ENCODE results near the gene CKAP2L.

The CKAP2L gene, protein sequence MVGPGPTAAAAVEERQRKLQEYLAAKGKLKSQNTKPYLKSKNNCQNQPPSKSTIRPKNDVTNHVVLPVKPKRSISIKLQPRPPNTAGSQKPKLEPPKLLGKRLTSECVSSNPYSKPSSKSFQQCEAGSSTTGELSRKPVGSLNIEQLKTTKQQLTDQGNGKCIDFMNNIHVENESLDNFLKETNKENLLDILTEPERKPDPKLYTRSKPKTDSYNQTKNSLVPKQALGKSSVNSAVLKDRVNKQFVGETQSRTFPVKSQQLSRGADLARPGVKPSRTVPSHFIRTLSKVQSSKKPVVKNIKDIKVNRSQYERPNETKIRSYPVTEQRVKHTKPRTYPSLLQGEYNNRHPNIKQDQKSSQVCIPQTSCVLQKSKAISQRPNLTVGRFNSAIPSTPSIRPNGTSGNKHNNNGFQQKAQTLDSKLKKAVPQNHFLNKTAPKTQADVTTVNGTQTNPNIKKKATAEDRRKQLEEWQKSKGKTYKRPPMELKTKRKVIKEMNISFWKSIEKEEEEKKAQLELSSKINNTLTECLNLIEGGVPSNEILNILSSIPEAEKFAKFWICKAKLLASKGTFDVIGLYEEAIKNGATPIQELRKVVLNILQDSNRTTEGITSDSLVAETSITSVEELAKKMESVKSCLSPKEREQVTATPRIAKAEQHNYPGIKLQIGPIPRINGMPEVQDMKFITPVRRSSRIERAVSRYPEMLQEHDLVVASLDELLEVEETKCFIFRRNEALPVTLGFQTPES

DNA sequence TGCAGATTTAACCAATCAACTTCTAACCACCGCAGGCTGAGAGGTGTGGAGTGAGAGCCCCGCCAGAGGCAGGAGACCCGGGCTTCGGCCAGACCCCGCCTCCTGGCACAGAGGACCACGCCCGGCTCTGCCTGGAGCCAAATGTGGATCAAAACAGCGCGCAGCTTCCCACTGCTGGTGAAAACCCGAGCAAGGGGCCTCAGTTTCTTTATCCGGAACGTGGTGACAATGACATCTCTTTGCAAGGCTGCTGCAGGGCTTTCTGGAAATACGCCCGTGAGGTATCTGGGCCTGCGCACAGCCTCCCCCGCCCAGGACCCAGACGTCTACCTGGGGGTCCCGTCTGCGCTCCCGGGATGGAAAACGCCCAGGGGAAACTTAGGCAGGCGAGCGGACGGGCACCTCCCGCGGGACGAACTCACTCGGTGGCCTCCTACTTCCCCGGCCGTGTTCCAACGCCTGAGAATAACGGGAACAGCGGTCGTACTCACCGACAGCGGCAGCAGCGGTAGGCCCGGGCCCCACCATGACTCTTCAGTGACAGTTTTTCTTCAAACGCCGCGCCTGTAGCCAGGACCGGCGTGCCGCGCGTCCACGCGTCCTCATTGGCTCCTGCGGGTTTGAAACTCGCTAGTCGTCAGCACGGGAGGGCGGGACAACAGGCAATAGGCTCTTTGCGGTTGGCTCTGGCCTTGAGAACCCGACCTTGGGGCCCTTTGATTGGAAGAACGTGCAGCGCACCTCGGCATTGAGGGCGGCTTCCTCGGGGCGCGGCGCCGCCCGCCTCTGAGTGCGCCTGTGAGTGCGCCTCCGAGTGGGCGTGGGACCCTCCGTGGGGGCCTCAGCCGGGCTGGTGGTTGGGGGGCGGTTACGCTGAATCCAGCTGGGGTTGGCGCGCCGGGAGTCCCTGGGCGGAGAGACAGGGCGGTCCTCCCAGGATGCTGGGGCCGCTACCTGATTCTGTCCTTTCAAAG lies at the start of gene CKAP2L:
Gene CKAP2L, minus strand, starts transcription at position 539 of the 974 bp plus-strand sequence. Its CDS starts 11 bp downstream, at position 528.
- DNase-seq (ENCODE audit: low read depth) = peak; percentile 93

DNA sequence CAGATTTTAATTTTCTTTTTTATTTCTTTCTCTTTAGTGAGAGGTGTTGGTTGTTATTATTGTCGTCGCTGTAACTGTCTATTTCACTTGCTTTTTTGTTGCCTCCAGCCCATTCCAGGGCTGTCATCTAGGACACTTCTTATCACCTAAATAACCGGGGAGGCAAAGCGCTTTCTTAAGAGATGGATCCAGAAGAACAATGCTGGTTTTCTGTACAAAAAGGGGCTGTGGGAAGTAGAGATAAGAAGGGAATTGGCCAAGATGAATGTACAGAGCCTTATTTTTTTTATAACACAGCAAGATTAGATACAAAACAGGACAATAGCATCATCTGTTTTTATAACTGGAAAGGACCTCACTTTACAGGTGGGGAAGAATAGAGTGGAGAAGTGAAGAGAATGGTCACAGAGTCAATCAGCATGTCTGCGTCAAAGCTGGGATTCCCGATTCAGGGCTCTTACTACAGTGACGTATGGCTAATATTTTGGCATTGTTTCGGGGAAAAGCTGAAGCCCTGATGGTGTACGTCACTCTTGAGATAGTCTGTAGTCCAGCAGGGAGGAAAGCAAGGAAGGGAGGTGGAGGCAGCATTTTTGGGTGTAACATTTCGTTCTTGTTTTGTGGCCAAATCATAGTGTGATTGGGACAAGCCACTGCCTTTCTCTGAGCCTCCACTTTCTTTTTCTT lies 49.0 kb upstream of the CKAP2L start:
- DNase-seq (ENCODE audit: low read depth) = no peak

DNA sequence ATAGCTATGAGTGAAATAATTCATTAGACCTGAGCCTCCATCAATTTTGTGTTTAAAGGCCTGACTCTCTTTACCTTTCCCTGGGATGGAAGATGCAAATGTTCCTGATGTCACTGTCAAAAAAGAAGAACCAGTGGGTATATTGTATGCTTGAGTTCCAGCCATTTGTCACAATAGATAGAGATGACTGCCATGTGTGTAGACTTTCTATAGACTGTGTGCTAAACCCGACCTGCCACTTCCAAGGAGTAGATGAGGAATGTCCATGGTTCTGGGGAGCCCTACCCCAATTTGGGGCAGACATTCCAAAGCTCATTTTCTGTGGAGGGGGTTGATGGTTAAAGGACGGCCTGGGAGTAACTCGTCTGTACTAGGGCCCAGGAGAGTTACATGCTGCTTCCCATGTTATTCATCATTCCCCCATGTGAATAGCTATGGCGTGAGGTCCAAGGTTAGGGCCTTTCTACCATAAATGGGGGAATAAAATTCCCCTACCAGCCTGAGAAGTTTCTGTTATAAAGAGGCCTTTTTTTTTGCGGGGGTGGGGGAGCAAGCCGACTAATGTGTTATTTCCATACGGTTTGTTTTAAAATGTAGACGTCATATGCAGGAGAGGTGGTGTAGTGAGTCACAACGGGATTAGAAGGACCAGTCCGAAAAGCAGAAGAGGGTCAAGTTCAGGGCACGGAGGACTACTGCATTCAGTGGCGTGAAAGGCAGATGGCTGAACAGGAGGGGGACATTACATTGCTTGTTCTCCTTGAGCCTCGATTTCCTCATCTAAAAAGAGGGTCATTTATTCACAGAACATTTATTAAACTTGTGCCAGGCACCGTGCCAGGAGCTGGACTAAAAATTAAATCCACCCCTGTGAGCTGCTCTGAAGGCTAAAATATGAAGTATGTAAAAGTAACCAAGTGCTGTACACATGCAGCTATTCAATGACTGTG lies 48.2 kb upstream of the CKAP2L start:
- DNase-seq (ENCODE audit: low read depth) = no peak

DNA sequence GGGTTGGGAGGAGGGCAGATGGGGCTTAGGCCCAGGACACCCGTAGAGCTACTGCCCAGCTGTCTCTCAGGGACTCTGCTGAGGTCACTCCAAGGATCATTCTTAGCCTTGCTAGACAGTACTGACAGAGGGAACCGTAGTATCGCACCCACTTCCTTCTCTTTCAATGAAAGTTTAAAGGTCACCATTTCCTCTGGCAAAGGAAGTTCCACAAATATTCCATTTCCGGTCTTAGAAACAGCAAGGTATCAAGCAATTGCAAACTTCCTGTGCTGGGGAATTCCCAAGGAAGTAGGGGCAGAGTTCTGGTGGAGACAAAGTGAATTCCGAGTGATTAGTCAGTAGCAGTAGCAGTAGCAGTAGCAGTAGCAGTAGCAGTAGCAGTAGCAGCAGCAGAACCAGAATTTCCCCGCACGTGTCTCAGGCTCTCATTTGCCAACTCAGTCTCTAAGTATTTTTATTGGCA lies 47.5 kb upstream of the CKAP2L start:
- peak; percentile 44 for DNase-seq (ENCODE audit: low read depth)

DNA sequence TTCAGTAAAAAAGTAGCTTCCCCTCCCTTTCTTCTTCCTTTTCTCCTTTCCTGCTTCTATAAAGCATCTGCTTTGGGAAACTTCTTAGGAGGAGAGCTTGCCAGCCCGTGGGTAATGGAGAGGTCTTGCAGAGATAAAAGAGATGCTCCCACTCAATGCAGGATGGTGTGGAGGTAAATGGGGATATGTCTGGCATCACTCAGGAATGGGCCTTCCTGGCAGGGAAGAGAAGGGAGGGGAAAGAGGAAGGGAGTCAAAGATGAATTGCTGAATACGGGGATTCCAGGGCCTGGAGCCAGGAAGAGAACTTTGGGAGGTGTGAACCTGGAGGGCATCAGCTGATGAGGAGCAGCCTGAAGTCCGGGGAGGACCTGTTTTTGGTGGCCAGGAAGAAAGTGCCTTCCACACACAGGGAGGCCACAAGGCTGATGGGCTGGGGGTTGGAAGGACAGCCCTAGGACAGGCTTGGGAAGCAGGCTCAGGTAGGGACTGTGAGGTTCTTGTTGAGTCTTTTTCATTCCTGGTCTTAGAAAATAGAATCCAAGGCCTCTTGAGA lies 46.9 kb upstream of the CKAP2L start:
- DNase-seq (ENCODE audit: low read depth) = no peak

DNA sequence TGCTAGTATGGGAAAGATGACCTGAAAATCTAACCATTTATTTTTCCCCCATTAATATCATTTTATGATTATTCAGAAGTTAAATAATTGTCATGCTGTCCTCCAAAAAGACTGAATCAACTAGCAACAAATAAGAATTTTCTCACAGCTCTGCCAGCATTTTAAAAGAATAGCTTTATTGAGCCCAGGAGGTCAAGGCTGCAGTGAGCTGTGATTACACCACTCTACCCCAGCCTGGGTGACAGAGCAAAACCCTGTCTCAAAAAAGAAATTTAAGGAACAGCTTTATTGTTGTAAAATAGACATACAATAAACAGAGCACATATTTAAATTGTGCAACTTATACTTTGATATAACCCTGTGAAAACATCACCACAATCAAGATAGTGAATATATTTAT lies 44.7 kb upstream of the CKAP2L start:
- no peak for DNase-seq (ENCODE audit: low read depth)

DNA sequence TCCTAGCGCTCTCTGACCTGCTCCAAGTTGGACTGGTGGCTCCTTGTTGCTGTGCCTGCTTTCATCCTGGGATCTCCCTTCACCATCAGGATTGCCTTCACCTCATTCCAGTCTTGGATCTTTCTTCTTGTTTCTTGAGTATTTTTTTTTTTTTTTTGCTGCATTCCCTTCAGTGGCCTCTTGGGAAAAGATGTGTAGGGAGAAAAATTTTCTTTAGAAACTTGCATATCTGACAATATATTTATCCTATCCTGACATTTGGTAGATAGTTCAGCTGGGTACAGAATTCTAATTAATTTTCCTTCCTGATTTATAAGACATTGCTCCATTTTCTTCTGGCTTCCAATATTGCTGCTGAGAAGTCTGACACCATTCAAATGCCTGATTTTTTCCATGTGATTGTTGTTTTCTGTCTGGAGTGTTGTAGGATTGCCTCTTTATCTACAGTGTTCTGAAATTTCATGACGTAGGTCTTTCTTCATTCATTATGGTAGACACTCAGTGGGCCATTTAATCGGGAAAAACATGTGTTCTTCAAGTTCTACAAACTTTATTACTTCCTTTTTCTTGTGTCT lies 42.9 kb upstream of the CKAP2L start:
- DNase-seq (ENCODE audit: low read depth) = no peak

DNA sequence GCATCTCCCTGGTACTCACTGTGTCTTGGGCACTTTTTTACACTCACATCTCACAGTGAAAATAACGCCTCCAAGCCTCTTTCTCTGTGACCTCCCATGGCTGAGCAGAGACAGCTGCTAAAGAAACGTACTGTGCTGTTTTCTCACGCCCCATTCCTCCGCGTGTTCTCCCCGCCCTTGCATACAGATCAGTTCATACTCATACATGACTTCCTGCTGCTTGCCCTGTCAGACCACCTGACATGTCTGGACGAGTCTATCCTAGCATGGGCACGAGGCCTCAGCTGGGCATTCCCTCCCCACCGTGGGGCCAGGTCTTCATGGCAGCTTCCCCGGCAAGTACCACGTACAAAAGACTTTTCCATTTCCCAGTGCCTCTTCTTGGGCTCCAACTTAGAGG lies 41.1 kb upstream of the CKAP2L start:
- DNase-seq (ENCODE audit: low read depth) = no peak

DNA sequence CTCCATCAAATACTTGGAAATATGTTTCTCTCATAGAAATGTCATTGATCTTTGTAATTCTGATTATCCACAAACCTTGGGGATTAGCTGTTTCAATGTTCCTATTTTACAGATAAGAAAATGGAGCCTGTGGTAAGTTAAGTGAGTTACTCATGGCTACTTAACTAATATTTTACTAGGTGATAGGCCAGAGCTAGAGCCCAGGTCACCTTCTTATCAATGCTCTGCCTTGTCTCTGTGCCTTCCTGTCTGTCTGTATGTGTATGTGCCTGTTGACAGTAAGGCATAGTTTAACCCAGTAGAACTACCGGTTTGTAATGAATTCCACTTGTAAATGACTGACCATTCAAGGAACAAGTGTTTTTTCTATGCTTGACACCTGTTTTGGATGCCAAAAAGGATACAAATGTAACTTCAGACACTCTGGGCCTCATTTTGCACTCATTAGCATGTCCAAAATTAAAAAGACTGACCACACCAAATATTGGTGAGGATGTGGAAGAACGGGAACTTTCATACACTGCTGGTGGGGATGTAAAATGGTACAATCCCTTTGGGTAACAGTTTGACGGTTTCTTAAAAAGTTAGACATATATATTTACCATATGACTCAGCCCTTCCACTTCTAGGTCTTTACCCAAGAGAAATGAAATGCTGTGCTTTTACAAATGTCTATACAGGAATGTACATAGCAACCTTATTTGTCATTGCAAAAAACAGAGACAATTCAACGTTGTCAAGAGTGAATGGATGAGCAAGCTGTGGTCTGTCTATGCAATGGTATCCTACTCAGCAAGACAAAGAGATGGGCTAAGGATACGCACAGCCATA lies 39.5 kb upstream of the CKAP2L start:
- DNase-seq (ENCODE audit: low read depth) = no peak

DNA sequence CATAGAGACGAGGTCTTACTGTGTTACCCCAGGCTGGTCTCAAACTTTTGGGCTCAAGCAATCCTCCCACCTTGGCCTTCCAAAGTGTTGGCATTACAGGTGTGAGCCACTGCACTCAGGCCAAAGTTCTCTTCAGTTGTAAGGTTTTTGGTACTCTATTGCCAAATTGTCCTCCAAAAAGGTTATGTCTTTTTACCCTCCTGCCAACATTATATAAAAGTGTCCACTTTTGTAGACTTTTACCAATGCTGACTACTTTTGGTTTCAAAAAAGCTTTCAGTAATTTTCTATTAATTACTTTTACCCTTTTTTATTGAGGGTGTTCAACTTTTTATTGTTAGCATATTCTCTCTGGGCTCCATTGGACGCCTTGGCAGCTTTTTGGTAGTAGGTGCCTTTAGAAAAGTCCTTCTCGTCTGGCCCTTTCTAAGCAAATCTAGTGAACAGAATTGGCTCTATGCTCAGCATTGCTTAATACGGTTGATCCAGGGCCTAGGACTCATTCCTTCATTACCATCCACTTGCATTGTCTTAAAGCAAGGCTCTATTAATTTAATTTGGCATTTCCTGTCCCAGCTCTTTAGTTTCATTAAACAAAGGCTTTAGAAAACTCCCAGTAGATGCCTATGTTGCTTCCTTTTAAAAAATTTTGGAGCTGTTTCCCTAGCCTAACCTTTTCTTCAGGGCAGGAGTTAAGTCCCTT lies 36.6 kb upstream of the CKAP2L start:
- DNase-seq (ENCODE audit: low read depth) = no peak

DNA sequence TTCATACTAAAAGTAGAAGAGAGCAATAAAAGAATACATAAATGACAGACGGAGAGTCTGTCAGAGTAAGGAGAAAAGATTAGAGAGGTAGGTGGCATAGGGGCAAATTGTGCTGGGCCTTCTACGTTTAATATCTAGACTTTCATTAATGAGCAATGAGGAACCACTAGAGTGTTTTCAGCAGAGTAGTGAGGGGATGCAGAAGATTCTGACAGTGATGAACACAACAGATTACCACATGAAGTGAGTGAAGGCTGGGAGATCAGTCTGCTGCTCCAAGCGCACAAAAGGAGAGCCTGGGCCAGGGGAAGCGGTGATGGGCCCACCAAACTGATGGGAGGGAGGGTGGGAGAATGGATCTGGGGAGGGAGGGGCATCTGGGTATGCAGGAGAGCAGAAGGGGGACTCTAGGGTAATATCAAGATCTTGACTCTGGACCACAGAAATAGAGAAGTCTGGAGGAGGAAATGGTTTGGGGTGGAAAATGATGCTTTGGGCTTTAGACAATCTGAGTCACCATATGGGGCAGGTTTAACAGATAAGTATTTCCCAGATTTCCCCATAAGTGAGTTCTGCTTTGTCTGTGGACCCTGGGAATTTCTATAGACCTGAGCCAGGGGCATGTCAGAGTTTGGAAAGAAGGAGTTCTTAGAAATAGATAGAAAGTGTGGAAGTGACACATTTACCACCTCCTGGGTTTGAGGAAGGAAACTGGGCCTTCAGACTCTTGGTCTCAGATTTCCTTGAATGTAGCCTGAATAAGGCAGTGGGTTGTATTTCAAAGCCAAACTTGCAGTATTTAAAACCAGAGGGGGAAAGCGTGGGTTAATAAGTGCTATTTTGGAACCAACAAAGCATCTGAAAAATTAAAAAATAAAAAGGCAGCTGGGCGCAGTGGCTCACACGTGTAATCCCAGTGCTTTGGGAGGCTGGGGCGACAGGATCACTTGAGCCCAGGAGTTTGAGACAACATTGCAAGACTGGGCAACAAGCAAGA lies 34.9 kb upstream of the CKAP2L start:
- no peak for DNase-seq (ENCODE audit: low read depth)

DNA sequence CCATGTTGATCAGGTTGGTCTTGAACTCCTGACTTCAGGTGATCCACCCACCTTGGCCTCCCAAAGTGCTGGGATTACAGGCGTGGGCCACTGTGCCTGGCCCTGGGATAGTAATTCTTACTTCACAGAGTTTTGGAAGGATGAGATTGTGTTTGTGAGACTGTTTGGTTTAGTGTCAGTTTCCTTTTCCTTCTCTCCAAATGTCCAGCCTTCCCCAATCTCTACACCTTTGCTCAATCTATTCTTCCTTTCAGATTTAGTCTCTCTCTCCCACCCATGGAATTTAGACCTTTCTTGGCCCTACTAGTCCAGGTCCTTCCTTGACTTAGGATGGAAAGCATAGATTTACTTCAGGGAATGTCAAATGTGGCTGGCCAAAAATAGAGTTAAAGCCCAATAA lies 32.1 kb upstream of the CKAP2L start:
- no peak for DNase-seq (ENCODE audit: low read depth)

DNA sequence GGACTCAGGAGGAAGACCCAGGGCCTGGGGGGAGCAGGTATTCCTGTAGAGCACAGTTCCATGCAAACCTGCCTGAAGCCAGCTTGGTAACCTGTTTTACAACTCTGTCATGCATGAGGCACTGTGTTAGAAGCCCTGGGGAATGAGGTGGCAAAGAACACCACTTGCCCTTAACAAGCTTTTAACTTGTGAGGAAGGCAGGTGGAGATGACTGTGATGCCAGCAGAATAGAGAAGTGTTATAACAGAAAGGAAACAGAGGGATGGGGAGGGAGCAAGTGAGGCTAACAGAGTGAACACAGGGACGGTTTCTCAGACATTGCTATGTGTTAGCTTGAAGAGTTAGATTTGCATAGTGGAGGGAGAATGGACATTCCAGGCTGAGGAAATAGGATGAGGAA lies 31.4 kb upstream of the CKAP2L start:
- no peak for DNase-seq (ENCODE audit: low read depth)

DNA sequence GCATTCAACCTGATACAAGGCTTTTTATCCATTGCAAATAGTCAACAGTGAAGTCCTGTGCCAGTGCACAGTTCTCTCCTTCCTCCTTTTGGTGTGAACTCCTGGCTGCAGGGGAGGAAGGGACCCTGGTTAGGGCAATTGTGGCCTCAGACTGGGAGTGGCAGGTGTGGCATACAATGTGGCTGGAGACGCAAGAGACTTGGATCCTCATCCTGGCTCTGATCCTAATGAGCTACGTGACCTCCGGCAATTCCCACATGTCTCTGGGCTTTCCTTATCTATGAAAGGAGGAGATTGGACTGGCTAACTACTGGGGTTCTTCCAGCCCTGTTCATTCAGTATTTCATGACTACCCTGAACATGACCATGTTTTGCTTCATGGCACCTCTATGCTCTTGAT lies 30.4 kb upstream of the CKAP2L start:
- no peak for DNase-seq (ENCODE audit: low read depth)

DNA sequence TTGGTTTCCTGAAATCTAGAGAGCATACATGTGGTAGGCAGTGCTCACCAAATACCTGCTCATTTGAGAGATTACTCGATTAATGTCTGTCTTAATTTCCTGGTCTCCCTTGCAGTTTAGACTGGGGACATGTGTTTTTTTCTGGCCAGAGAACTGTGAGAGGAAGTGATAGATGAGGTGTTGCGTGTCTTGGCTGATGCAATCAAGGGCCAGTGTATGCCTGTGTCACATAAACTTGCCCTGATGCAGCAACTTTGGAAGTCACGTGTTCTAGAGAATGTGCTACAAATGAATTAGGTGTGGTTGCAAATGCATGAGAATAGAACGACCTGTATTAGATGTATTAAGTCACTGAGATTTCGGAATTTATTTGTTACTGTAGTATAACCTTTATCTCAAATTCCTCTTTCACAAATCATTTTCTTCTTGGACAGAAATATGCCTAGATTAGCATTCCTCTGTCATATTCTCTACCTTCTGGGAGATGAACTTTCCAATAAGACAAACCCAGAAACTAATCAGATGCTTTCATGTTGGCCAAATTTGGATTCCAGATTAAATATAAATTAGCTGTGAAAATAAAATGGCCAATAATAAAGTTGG lies 29.8 kb upstream of the CKAP2L start:
- peak; percentile 76 for DNase-seq (ENCODE audit: low read depth)

DNA sequence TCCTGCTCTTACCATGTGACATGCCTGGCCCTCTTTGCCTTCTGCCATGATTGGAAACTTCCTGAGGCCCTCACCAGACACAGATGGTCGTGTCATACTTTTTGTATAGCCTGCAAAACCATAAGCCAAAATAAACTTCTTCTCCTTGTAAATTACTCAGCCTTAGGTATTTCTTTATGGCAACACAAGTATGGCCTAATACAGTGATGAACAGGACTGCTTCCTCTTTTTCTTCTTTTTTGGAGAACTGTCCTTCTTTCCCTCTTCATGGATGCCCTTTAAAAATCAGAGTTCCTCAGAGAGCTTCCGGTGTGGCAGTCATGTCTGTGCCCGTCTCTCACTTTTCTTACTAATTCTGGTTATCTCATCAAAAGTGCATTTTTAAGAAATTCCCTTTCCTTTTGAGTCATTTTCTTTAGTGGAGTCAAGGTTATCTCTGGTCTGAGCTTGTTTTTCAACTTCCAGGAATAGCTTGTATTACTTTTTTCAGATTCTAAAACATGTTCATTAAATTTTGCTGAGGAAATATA lies 29.1 kb upstream of the CKAP2L start:
- DNase-seq (ENCODE audit: low read depth) = no peak

All from GM04504 (cell line).